Measurements from ENCODE around the gene HAGH.

HAGH gene

DNA sequence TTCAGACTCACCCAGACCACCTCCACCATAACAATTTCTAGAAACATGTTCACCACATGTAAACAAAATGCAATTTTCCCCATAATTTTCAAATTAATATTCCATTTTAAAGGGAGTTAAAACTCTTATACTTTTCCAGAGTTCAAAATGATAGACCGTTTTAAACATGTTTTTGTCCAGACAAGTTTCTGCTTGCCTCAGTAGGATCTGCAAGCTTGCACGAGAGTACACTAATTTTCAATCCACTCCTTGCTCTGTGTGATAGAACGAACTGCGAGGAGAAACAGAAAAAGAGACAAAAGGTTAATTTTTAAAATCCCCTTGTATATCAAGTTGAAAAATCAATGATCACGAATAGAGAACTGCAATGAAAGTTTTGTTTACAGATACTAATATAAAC, 7.5 kb upstream of the HAGH start:
- no peaks in the 10 kb centered on the region for H3K36me3 ChIP-seq (ENCODE audit: control insufficient read depth, low read length)
- no peak overlapping the region for H3K4me2 ChIP-seq (ENCODE audit: low read length)
- H4K20me1 ChIP-seq (ENCODE audit: control insufficient read depth, insufficient read depth, low read depth, low read length), result 0 out of 2 replicates have a peak, but pooled peaks cover 4% of the 10 kb centered on the region
- H3F3A ChIP-seq (ENCODE audit: control insufficient read depth, insufficient read depth), result no peaks in the 10 kb centered on the region
- peaks cover 2% of the 10 kb centered on the region; the same call in 1 of the 2 replicates for H3K79me2 ChIP-seq (ENCODE audit: control insufficient read depth, low read length)
- H3K4me1 ChIP-seq (ENCODE audit: control insufficient read depth, low read length), result peaks cover under 1% of the 10 kb centered on the region
- no peaks in the 10 kb centered on the region for H3K9me3 ChIP-seq (ENCODE audit: control insufficient read depth, insufficient read depth, low read length)
- H3K4me3 ChIP-seq (ENCODE audit: low read length), result no peak overlapping the region
- no peaks in the 10 kb centered on the region for H3K9me2 ChIP-seq (replicated peaks; ENCODE audit: control insufficient read depth, low read length)
- no peak overlapping the region for H3K27ac ChIP-seq (ENCODE audit: low read depth, low read length)
- H3K27me3 ChIP-seq (ENCODE audit: control insufficient read depth, low read length), result peaks cover 11% of the 10 kb centered on the region
- no peak for TF ChIP-seq EZH2phosphoT487 (IDR thresholded peaks at IDR 0.05; ENCODE audit: borderline replicate concordance, low read length)
- TF ChIP-seq, protein P1, sequence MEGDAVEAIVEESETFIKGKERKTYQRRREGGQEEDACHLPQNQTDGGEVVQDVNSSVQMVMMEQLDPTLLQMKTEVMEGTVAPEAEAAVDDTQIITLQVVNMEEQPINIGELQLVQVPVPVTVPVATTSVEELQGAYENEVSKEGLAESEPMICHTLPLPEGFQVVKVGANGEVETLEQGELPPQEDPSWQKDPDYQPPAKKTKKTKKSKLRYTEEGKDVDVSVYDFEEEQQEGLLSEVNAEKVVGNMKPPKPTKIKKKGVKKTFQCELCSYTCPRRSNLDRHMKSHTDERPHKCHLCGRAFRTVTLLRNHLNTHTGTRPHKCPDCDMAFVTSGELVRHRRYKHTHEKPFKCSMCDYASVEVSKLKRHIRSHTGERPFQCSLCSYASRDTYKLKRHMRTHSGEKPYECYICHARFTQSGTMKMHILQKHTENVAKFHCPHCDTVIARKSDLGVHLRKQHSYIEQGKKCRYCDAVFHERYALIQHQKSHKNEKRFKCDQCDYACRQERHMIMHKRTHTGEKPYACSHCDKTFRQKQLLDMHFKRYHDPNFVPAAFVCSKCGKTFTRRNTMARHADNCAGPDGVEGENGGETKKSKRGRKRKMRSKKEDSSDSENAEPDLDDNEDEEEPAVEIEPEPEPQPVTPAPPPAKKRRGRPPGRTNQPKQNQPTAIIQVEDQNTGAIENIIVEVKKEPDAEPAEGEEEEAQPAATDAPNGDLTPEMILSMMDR (IDR thresholded peaks at IDR 0.05; ENCODE audit: low read depth, low read length, poor library complexity, severe bottlenecking), result no peak

DNA sequence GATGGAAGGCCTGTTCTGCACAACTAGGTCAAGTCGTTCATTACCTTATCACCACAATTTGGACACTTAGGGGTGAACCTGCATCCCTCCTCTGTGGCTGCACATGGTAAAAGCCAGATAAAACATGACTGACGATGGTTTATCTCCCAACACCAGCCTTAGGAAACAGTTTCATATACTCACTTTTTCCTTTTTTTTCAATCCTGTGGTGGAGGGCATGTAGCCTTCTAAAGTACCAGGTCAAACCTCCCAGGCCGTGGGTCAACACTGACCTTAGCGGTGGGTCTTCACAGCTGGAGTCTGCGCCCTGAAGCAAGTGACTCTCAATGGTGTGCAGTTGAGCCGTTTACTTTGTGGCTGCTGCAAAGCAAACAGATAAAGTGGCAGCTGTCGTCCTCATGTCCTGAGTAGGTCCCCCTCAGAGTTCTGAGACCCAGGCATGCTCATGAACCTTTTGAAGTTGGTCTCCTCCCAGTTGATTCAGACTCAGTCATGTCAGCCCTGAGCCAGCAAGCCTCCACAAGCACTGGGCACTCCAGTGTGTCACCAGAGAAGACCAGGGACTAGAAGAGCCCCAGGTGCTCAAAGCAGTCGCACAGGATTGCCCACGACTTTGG, 6.3 kb upstream of the HAGH start:
- H3K27ac ChIP-seq (ENCODE audit: low read depth, low read length), result no peak overlapping the region
- peaks cover 5% of the 10 kb centered on the region; the same call in 1 of the 2 replicates for H3K27me3 ChIP-seq (ENCODE audit: control insufficient read depth, low read length)
- H3F3A ChIP-seq (ENCODE audit: control insufficient read depth, insufficient read depth), result peaks cover 5% of the 10 kb centered on the region; the same call in 1 of the 2 replicates
- no peak for TF ChIP-seq EZH2phosphoT487 (IDR thresholded peaks at IDR 0.05; ENCODE audit: borderline replicate concordance, low read length)
- TF ChIP-seq, protein P1 (IDR thresholded peaks at IDR 0.05; ENCODE audit: low read depth, low read length, poor library complexity, severe bottlenecking), result no peak
- H3K36me3 ChIP-seq (ENCODE audit: control insufficient read depth, low read length), result no peaks in the 10 kb centered on the region
- no peak overlapping the region for H3K4me3 ChIP-seq (ENCODE audit: low read length)
- peaks cover 13% of the 10 kb centered on the region for H3K79me2 ChIP-seq (ENCODE audit: control insufficient read depth, low read length)
- H3K9me3 ChIP-seq (ENCODE audit: control insufficient read depth, insufficient read depth, low read length), result no peaks in the 10 kb centered on the region
- H3K9me2 ChIP-seq (replicated peaks; ENCODE audit: control insufficient read depth, low read length), result no peaks in the 10 kb centered on the region
- peaks cover 12% of the 10 kb centered on the region for H3K4me1 ChIP-seq (ENCODE audit: control insufficient read depth, low read length)
- 0 out of 2 replicates have a peak, but pooled peaks cover 7% of the 10 kb centered on the region for H4K20me1 ChIP-seq (ENCODE audit: control insufficient read depth, insufficient read depth, low read depth, low read length)
- H3K4me2 ChIP-seq (ENCODE audit: low read length), result no peak overlapping the region

DNA sequence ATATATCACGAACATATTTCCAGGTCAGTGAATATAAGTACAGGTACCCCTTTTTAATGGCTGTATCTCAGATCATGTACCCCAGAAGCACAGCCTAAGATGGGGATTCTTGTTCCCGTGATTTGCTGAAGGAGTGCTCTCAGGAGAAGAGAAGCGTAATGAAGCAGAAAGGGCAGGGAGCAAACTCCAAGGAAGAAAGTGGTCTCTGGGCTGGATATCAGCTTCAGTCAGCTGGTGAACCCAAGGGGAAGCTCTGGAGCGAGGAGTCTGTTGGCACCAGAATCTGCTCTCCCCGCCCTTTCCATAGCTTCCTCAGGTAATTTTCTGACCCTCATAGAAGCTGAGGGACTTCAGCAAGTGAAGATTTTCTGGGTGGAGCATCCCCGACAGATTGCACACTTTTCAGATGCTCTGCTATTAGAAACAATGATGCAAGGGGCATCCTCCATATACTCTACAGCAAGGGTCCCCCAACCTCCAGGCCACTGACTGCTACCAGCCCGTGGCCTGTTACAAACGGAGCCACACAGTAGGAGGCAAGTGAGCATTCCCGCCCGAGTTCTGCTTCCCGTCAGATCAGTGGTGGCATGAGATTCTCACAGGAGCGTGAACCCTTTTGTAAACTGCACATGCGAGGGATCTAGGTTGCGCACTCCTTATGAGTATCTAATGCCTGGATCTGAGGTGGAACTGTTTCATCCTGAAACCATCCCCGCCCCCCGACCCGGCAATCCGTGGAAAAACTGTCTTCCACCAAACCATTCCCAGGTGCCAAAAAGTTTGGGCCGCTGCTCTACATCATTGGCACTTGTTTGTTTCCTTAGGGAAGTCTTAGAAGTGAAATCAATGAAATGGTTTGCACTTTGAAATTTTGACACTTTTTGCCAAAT, 4.8 kb upstream of the HAGH start:
- Histone ChIP-seq H3K27ac (ENCODE audit: low read depth, low read length) (no peak overlapping the region), H3K9me2 (replicated peaks; ENCODE audit: control insufficient read depth, low read length) (no peaks in the 10 kb centered on the region), H4K20me1 (ENCODE audit: control insufficient read depth, insufficient read depth, low read depth, low read length) (0 out of 2 replicates have a peak, but pooled peaks cover 7% of the 10 kb centered on the region), H3K4me3 (ENCODE audit: low read length) (no peak overlapping the region), H3K36me3 (ENCODE audit: control insufficient read depth, low read length) (no peaks in the 10 kb centered on the region), H3K9me3 (ENCODE audit: control insufficient read depth, insufficient read depth, low read length) (no peaks in the 10 kb centered on the region), H3K27me3 (ENCODE audit: control insufficient read depth, low read length) (peaks cover 2% of the 10 kb centered on the region; the same call in 1 of the 2 replicates), H3K4me2 (ENCODE audit: low read length) (no peak overlapping the region), H3F3A (ENCODE audit: control insufficient read depth, insufficient read depth) (peaks cover 5% of the 10 kb centered on the region; the same call in 1 of the 2 replicates), H3K79me2 (ENCODE audit: control insufficient read depth, low read length) (peaks cover 22% of the 10 kb centered on the region), H3K4me1 (ENCODE audit: control insufficient read depth, low read length) (peaks cover 16% of the 10 kb centered on the region)
- no peak for TF ChIP-seq EZH2phosphoT487 (IDR thresholded peaks at IDR 0.05; ENCODE audit: borderline replicate concordance, low read length)
- TF ChIP-seq, protein P1 (IDR thresholded peaks at IDR 0.05; ENCODE audit: low read depth, low read length, poor library complexity, severe bottlenecking), result no peak

Measured in DOHH2 (cell line).